NCI-H1105 (cell line): ENCODE measurements around the gene BEND7.
"Not testable (repeated sequence)": the region's sequence is repeated elsewhere in the genome, so short reads cannot be mapped to it uniquely, and the experiment has no call there.

ENCODE experiments used
- DNase-seq: peaks from one replicate; lab custom pipeline; 2025; lab: John Stamatoyannopoulos, UW

The BEND7 gene, protein sequence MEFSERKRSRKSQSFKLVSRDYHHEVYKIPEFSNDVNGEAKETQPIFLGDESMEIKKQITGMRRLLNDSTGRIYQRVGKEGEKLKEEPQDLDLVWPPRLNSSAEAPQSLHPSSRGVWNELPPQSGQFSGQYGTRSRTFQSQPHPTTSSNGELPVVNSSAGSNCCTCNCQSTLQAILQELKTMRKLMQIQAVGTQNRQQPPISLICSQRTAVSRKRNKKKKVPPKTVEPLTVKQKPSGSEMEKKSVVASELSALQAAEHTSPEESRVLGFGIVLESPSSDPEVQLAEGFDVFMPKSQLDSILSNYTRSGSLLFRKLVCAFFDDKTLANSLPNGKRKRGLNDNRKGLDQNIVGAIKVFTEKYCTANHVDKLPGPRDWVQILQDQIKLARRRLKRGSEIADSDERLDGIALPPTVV

DNA sequence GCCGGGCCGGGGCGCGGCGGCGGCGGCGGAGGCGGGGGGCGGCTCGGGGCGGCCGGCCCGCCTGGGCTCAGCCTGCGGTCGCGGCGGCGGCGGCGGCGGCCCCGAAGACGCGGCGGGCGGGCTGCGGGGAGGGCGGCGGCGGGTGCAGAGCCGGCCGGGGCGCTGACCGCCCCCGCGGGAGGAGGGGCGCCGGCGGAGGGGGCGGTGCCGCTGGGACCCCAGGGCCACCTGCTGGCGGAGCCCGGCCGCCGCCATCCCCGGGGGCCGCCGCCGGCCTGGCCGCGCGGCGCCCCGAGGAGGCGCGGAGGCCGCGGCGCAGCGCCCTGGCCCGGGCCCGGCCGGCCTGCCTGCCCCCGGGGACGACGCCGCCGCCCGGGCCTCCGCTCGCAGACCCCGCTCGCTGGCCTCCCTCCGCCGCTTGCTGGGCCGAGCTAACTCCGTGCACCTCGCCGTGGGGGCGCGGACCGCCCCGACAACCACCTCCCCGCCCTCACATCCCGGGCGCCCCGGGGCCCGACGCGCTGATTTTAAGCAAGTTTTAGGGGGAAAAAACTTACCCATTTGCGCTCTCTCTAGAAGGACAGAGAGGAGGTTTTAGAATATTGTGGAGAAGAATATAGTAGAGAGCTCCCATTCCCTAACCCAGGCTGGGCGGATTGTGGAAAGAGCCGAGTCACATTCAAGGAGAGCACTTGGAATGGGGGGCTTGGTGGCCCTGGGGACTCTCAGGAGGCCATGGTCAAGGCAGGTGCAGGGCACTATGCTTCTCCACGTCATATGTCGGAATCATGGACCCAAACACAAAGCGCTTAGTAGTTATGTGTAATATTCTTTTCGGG lies at the start of gene BEND7:
TSS of gene BEND7 (minus strand) at position 140 of the 839 bp plus-strand sequence. CDS start 481 bp downstream, outside the sequence.
- no peak for DNase-seq

DNA sequence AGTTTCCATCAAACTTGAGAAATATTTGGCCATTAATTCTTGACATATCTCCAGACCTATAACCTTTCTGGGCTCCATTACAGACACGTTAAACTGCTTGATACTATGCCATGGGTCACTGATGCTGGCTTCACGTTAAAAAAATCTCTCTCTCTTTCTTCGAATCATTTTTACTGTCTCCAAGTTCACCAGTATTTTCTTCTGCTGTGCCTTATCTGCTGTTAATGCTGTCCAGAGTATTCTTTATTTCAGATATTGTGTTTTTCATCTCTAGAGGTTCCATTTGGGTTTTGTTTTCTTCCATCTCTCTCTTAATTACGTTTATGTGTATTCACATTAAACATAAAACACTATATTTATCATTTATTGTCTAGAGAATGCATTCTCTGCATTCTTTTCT lies 45.1 kb upstream of the BEND7 start:
- no peak for DNase-seq

DNA sequence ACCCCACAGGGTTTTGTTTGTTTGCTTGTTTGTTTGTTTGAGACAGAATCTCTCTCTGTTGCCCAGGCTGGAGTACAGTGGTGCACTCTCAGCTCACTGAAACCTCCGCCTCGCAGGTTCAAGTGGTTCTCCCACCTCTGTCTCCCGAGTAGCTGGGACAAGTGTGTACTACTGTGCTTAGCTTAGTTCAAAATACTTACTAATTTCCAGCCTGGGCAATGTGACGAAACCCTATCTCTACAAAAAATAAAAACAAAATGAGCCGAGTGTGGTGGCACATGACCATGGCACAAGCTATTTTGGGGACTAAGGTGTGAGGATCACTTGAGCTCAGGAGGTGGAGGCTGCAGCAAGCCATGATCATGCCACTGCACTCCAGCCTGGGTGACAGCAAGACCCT lies 42.7 kb upstream of the BEND7 start:
- no peak for DNase-seq

DNA sequence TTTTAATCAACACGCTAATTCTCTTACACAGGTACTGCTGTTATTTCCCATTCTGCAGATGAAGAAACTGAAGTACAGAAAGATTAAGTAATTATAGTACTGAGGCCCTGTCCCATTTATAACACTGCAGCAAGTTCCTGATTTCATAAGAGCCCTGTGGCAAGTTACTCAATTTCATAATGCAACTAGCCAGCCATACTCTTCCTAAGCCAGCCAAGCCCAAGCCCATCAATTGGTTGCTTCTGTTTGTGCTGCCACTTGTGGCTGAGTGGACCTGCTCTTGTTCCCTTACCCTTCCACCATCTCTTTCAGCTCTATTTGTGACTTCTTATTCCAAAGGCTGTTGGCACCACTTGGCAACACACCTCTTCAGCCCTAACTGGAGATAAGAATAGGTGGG lies 38.2 kb upstream of the BEND7 start:
- no peak for DNase-seq

DNA sequence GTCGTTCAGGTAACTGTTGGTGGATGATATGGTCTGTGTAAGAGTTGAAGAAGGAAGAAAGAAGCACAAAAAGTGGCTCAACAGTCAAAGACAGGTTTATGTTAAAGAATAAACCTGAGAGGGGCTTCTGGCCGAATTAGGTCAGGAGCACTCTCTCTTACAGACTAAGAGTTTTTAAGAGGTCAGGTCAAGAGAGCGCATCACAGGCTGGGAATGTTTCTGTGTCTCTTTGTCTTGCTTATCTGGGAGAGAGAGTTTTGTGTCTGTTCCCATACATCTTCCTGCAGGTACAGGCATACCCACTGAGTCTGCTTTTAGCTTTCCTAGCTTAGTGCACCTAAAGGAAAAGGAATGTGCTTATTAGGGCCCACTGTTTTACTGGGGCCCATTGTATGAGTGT lies 35.8 kb upstream of the BEND7 start:
- DNase-seq, result no peak

DNA sequence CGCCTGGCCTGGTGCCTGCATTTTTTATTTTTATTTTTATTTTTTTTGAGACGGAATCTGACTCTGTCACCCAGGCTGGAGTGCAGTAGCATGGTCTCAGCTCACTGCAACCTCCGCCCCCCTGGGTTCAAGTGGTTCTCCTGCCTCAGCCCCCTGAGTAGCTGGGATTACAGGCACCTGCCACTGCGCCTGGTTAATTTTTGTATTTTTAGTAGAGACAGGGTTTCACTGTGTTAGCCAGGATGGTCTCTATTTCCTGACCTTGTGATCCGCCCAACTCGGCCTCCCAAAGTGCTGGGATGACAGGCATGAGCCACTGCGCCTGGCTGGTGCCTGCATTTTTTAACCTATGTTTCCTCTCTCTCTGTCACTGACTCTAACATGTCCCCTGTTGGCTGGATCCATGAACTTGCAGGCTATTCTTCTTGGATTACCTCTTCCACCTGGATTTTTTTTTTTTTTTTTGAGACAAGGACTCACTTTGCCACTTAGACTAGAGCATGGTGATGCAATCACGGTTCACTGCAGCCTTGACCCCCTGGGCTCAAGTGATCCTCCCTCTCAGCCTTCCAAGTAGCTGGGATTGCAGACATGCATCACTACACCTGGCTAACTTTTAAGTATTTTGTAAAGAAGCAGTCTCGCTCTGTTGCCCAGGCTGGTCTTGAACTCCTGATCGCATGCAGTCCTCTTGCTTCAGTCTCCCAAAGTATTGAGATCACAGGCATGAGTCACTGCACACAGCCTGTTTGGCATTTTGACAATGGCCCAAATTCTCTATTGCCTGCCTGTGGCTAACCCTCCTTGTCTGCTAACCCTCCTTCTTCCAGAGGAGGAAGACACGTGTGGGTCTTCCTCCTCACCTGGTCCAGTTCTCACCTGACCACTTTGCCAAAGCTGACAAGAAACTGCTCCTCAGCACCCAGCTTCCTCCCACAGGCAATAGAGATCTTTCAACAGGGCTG lies 34.9 kb upstream of the BEND7 start:
- no peak for DNase-seq

DNA sequence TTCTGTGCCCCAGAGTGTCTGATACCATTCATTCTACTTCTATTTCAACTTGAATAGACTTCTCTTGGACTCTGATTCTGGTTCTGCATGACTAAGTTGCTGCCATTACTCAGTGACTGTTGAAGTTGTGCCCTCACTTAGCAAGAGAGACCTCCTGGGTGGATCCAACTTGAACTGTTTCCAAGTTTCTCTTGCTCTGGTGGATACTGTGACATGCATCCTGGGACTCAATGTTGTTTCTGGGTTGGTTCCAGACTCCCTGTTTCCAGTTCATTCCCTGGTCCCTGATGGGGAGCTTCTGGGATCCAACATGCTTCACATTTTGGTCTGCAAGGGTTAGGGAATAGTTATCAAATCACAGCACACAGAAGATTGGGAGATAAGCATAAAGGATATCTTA lies 31.8 kb upstream of the BEND7 start:
- no peak for DNase-seq

DNA sequence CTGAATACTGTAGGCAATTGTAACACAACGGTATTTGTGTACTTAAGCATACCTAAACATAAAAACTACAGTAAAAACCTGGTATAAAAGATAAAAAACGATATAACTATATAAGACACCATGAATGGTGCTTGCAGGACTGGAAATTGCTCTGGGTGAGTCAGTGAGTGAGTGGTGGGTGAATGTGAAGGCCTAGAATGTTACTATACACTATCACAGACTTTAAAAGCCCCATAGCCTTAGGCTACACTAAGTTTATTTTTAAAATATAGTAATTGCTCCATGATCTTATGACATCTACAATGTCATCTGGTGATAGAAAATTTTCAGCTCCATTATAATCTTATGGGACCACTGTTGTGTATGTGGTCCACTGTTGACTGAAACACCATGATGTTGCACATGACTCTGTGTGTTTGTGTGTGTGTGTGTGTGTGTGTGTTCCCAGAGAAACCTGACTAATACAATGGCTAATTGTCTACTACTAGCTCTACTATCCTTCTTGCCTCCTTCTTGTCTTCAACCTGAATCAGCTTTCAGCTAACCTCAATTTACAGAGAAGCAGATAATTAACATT lies 30.4 kb upstream of the BEND7 start:
- DNase-seq, result no peak

DNA sequence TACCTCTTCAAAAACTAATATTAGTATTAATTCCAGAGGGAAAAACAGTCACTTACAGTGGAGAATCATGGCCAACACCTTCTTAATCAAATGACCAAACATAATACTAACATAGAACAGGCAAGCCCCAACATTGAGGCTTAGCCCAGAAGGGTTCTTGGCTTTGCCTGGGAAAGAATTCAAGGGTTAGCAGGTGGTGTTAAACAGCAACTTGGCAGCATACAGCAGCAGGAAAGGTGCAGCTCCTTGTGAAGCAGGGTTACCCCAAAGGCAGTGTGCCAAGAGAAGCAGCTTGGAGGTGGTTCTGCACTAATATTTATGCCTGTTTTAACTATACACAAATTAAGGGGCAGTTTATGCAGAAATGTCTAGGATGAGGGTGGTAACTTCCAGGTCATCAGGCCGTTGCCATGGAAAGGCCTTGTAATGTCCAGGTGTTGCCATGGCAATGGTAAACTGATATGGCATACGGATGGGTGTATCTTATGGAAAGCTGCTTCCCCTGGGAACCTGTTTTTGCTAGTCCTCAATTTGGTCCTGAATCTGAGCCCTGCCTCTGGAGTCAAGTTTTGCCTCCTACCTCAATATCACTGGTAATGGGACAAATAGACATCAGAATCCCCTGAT lies 27.2 kb upstream of the BEND7 start:
- peak; percentile 53 for DNase-seq

DNA sequence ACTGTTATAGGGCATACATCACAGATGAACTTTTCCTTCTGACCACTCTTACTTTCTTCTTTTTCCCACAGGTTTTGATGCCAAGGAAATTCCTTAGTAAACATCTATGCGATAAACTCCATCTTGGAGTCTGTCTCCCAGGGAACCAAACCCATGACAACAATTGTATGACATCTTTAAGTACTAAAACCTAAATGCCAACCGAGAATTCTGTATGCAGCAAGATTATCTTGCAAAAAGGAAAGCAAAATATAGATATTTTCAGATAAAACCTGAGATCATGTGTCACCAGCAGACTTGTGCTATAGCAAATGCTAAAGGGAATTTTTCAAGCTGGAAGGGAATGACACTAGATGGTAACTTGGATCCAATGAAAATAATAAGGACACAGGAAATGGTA lies 22.0 kb upstream of the BEND7 start:
- no peak for DNase-seq

DNA sequence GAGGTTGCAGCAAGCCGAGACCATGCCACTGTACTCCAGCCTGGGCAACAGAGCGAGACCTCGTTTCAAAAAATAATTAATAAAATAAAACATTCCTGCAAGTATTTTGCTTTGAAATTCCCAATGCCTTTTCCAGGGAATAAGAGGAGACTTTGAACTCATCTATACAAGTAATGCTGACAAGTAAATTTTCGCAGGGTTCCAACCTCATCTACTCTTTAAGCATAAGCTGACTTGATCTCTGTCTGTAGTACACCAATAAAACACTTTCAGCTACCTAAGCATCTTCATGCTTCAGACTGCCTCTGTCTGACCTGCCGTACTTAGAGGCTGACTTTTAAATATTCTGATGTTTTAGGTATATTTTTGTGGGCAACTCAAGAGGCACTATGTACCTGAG lies 13.7 kb upstream of the BEND7 start:
- no peak for DNase-seq

DNA sequence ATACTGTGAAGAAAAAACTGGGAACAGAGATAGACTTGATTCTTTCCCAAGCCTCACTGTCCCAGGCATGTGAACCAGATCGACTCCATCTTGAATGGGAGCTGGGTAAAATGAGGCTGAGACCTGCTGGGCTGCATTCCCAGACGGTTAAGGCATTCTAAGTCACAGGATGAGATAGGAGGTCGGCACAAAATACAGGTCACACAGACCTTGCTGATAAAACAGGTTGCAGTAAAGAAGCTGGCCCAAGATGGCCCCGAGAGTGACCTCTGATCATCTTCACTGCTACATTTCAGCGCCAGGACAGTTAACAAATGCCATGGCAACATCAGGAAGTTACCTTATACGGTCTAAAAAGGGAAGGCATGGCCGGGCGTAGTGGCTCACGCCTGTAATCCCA lies 9.2 kb upstream of the BEND7 start:
- not testable (repeated sequence) for DNase-seq

DNA sequence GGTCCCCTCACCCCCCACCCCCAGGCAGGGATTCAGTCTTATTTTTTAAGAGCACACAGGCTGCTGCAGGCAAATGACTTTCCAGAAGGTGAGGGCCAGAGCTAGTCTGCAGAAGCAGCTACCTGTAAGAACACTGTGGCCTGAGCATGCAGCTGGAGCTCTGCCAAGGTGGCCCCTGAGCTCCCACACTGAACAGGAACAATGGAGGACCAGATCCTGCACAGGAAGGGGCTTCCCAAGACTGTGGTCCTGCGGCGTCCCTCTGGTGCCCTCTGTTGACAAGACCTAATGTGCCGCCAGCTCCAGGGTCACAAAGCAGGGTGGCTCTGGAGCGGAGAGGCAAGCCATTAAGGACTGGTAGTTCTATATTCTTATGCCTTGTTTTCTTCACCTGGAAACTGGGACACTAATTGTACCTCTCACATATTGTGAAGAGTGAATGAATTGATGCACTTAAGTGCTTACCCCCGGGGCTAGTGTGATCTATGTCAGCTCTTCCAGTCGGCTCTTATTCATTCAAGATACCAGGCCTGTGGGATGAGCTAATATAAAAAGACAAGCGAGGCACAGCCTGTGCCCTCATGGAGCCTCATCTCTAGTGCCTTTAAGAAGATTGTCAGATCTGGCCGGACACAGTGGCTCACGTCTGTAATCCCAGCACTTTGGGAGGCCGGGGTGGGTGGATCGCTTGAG lies 8.0 kb upstream of the BEND7 start:
- peak; percentile 45 for DNase-seq

DNA sequence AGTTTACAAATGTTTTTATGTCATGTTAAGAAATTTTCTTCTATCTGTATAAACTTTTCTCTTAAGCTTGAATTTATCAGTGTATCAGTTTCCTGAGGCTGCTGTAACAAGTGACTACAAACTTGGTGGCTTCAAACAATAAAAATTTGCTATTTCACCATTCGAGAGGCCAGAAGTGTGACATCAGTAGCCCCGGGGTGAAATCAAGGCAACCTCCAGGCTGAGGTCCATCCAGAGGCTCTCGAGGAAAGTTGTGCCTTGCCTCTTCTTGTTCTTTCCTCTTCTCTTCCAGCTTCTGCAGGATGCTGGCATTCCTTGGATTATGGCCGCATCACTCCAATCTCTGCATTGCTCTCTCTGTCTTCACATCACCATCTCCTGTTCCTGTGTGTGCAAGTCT lies 6.5 kb upstream of the BEND7 start:
- DNase-seq, result no peak

DNA sequence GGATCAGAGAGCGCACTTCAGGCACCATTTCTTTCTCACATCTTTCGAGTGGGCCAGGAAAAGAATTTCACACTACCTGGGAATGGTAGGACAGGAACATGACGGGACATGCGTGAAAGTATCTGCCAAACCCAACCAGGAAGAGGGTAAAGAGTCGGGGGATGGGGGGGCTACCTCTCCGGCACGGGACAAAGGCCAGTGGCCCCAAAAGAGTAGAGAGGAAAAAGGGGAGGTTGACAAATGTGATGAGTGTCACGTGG lies 830 bp upstream of the BEND7 start:
- DNase-seq, result no peak

DNA sequence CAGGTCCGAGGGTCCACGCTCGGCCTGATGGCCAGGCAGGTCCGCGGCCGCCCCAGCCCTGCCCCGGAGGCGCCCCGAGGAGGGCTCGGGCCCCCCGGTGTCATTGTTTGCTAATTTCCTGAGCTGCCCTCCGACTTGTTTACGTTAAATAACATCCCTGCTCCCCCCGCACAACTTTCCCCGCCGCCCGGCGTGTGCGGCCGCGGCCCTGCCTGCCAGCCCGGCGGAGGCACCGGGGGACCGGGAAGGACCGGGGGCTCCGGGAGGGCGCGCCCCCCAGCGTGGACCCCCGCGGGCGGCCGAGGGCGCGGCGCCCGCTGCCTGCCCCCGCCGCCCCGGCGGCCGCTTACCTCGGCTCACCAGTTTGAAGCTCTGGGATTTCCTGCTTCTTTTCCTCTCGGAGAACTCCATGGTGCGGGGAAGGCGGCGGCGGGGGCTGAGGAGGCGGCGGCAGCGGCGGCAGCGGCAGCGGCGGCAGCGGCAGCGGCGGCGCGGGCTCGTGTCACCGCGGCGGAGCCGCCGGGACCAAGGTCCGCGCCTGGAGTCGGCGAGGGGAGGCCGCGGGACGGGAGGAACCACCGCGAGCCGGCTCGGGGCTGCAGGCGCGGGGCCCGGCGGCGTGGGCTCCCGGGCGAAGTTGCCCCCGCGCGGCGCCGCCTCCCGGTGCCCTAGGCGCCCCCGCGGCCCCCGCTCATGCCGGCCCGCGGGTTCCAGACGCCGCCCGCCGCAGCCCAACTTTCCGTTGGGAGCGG lies 515 bp downstream of the BEND7 start:
- DNase-seq, result no peak

DNA sequence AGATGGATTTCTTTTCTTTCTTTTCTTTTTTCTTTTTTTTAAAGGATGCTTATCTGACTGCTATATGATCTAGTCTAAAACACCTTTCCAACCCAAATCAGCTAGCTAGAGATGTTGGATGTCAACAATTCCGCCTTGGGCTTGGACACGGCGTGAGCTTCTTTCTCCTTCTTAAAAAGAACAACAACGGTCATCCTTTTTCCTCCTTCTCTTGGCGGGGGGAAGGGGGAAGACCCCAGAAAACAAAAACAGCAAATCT lies 1.0 kb downstream of the BEND7 start:
- no peak for DNase-seq

DNA sequence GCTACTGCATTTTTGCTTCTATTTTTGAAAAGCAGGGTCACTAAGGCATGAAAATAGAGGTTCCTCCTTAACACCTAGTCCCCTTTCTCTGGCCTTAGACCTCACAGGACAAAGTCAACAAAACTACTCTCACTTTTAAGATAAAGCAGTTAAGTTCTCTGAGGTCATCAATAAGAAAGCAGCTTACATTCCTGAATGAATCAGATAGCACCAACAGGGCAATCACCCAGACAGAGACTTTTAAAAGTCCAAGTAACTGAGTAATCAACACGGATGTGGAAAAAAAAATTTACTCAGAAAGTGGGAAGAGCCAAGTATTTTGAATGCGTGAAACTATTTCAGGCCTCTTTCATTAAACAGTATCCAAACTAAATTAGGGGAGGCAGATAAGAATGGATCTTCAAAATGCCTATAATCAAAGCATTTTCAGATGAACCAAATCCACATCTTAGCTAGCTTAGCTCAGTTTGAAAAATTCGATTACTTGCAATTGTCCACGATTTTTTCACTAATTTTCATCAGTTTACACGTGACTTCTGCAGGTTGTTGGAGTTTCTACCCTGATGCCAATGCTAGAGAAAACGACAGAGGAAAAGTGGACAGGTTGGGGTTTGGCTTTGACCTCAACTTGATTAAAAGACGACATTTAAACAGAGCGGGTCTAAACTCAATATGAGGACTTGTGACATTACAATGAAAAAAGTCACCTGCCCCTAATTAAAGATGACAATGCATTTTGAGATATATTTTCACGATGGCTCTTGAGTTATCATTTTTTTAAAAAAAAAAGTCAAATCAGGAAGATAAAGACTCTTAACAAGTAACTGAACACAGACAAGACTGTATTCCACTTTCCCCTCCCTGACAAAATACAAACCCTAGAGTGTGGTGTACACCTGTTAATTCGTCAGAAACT lies 1.6 kb downstream of the BEND7 start:
- DNase-seq, result no peak

DNA sequence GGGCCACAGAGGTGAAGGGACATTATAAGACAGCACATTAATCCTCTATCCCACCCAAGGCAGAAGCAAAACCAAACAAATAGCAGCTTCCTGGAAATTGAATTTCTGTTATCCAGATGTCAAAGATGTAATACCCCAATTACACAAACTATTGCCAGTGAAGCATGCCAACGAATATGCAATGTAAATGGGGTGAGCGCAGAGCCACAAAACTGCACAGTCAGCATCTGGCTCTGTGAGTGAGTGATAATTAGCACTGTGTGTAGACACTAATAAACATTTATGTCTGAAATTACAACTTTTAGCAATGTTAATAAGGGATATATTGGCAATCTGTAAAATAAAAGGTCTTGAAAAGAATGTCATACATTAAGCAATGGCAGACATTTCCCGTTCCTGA lies 3.2 kb downstream of the BEND7 start:
- no peak for DNase-seq
